Measurements from ENCODE around the gene MAL. TPM values are rescaled to one million over a fixed set of nuclear protein-coding genes. Genes with fewer than 3 reads are reported as not detected.

MAL gene
- total RNA-seq, 1 donor from 2014 or later, result 250 TPM

- H3K4me3 Mint-ChIP-seq, result no peak overlapping the region
- H3K36me3 Mint-ChIP-seq, result no peaks in the 10 kb centered on the region
- TF ChIP-seq CTCF (conservative IDR thresholded peaks at IDR 0.05), result no peak
- DNase-seq (ENCODE audit: extremely low spot score, unreplicated experiment), result no peak
- peaks cover 19% of the 10 kb centered on the region for H3K4me1 Mint-ChIP-seq (ENCODE audit: unreplicated experiment)
- peaks cover 7% of the 10 kb centered on the region for H3K27me3 Mint-ChIP-seq
- peak overlapping the region; percentile 23 for H3K27ac Mint-ChIP-seq
- H3K9me3 Mint-ChIP-seq, result no peaks in the 10 kb centered on the region
Measured at GRCh38 chr2:94982156-94982555, 43.4 kb upstream of the MAL start.

- Mint-ChIP-seq H3K27ac (peak overlapping the region; percentile 55), H3K36me3 (no peaks in the 10 kb centered on the region), H3K4me3 (no peak overlapping the region), H3K9me3 (no peaks in the 10 kb centered on the region), H3K27me3 (peaks cover 7% of the 10 kb centered on the region), H3K4me1 (ENCODE audit: unreplicated experiment) (peaks cover 19% of the 10 kb centered on the region)
- no peak for DNase-seq (ENCODE audit: extremely low spot score, unreplicated experiment)
- TF ChIP-seq CTCF (conservative IDR thresholded peaks at IDR 0.05), result no peak
Measured at GRCh38 chr2:94982675-94983074, 42.8 kb upstream of the MAL start.

- H3K36me3 Mint-ChIP-seq, result no peaks in the 10 kb centered on the region
- H3K9me3 Mint-ChIP-seq, result no peaks in the 10 kb centered on the region
- peak overlapping the region; percentile 39 for H3K4me3 Mint-ChIP-seq
- H3K27me3 Mint-ChIP-seq, result peaks cover 7% of the 10 kb centered on the region
- H3K27ac Mint-ChIP-seq, result peak overlapping the region; percentile 89
- peaks cover 26% of the 10 kb centered on the region for H3K4me1 Mint-ChIP-seq (ENCODE audit: unreplicated experiment)
- no peak for TF ChIP-seq CTCF (conservative IDR thresholded peaks at IDR 0.05)
- no peak for DNase-seq (ENCODE audit: extremely low spot score, unreplicated experiment)
Measured at GRCh38 chr2:94984964-94985575, 40.4 kb upstream of the MAL start.

- H3K9me3 Mint-ChIP-seq, result no peaks in the 10 kb centered on the region
- H3K27me3 Mint-ChIP-seq, result peaks cover 7% of the 10 kb centered on the region
- peak overlapping the region; percentile 89 for H3K27ac Mint-ChIP-seq
- no peaks in the 10 kb centered on the region for H3K36me3 Mint-ChIP-seq
- TF ChIP-seq CTCF (conservative IDR thresholded peaks at IDR 0.05), result no peak
- H3K4me3 Mint-ChIP-seq, result peak overlapping the region; percentile 39
- peaks cover 26% of the 10 kb centered on the region for H3K4me1 Mint-ChIP-seq (ENCODE audit: unreplicated experiment)
- no peak for DNase-seq (ENCODE audit: extremely low spot score, unreplicated experiment)
Measured at GRCh38 chr2:94985636-94986035, 39.9 kb upstream of the MAL start.

- H3K4me1 Mint-ChIP-seq (ENCODE audit: unreplicated experiment), result peaks cover 24% of the 10 kb centered on the region
- peak; percentile 87 for TF ChIP-seq CTCF (conservative IDR thresholded peaks at IDR 0.05)
- peaks cover 7% of the 10 kb centered on the region for H3K27me3 Mint-ChIP-seq
- H3K9me3 Mint-ChIP-seq, result no peaks in the 10 kb centered on the region
- peak overlapping the region; percentile 67 for H3K27ac Mint-ChIP-seq
- no peaks in the 10 kb centered on the region for H3K36me3 Mint-ChIP-seq
- DNase-seq (ENCODE audit: extremely low spot score, unreplicated experiment), result no peak
- no peak overlapping the region for H3K4me3 Mint-ChIP-seq
Measured at GRCh38 chr2:94986392-94986963, 39.0 kb upstream of the MAL start.

All from type B pancreatic cell (in vitro differentiated cells).